ENCODE results near the gene RASGEF1B. TPM values are rescaled to one million over a fixed set of nuclear protein-coding genes. Genes with fewer than 3 reads are reported as not detected.

Gene RASGEF1B
- total and polyA plus RNA-seq, 2 experiments from 2014 or later, result 2.8 to 5.2 TPM

DNA sequence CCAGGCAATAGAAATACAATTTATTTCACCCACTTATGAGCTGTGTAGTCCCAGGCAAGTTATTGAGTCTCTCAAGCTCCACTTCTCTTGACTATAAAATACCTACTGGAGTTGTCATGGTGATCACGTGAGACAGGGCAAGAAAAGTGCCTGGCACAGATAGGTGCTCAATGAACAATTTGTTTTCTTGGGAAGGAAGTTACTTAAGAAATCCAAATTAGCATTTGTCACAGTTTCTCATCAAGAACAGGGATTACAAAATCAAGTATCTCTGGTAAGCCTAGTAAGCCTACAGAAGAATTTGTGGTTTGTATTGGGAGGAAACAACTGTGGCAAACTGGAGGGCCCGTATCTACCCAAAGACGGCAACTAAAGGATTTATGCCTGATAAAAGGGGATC, 37.5 kb upstream of the RASGEF1B start:
- Histone ChIP-seq H3K36me3 (ENCODE audit: insufficient read depth) (no peaks in the 10 kb centered on the region), H4K20me1 (replicated peaks; ENCODE audit: insufficient read depth) (no peaks in the 10 kb centered on the region), H3K4me2 (no peak overlapping the region), H3K27ac (ENCODE audit: low read depth) (no peak overlapping the region), H3K27me3 (ENCODE audit: insufficient read depth) (no peaks in the 10 kb centered on the region), H3K4me1 (ENCODE audit: insufficient read depth) (peaks cover 18% of the 10 kb centered on the region), H3F3A (replicated peaks; ENCODE audit: low read depth) (no peaks in the 10 kb centered on the region), H3K4me3 (no peak overlapping the region), H3K9me2 (ENCODE audit: insufficient read depth) (no peaks in the 10 kb centered on the region), H2AFZ (no peak overlapping the region), H3K79me2 (replicated peaks; ENCODE audit: insufficient read depth) (no peaks in the 10 kb centered on the region)
- DNase-seq (ENCODE audit: low spot score), result no peak
- Mint-ChIP-seq H3K27me3 (ENCODE audit: insufficient read depth, low read depth, poor library complexity) (no peaks in the 10 kb centered on the region), H3K4me1 (peaks cover 39% of the 10 kb centered on the region), H3K36me3 (ENCODE audit: low read depth) (no peaks in the 10 kb centered on the region), H3K4me3 (no peak overlapping the region), H3K27ac (no peak overlapping the region), H3K9me3 (no peaks in the 10 kb centered on the region)
- no peak for ATAC-seq
- TF ChIP-seq CREB1 (CRISPR knock-in tag; IDR thresholded peaks at IDR 0.05; ENCODE audit: low read depth), result no peak
- TF ChIP-seq, protein P1, sequence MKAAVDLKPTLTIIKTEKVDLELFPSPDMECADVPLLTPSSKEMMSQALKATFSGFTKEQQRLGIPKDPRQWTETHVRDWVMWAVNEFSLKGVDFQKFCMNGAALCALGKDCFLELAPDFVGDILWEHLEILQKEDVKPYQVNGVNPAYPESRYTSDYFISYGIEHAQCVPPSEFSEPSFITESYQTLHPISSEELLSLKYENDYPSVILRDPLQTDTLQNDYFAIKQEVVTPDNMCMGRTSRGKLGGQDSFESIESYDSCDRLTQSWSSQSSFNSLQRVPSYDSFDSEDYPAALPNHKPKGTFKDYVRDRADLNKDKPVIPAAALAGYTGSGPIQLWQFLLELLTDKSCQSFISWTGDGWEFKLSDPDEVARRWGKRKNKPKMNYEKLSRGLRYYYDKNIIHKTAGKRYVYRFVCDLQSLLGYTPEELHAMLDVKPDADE (IDR thresholded peaks at IDR 0.05), result no peak

- Mint-ChIP-seq H3K4me1 (peaks cover 35% of the 10 kb centered on the region), H3K9me3 (no peaks in the 10 kb centered on the region), H3K36me3 (ENCODE audit: low read depth) (no peaks in the 10 kb centered on the region), H3K27ac (no peak overlapping the region), H3K27me3 (ENCODE audit: insufficient read depth, low read depth, poor library complexity) (no peaks in the 10 kb centered on the region), H3K4me3 (no peak overlapping the region)
- no peaks in the 10 kb centered on the region for H4K20me1 ChIP-seq (replicated peaks; ENCODE audit: insufficient read depth)
- H3F3A ChIP-seq (replicated peaks; ENCODE audit: low read depth), result no peaks in the 10 kb centered on the region
- H3K4me2 ChIP-seq, result no peak overlapping the region
- DNase-seq (ENCODE audit: low spot score) (no peak), ATAC-seq (no peak)
- peaks cover 18% of the 10 kb centered on the region for H3K4me1 ChIP-seq (ENCODE audit: insufficient read depth)
- H3K4me3 ChIP-seq, result no peak overlapping the region
- H3K27me3 ChIP-seq (ENCODE audit: insufficient read depth), result no peaks in the 10 kb centered on the region
- H2AFZ ChIP-seq, result no peak overlapping the region
- H3K9me2 ChIP-seq (ENCODE audit: insufficient read depth), result no peaks in the 10 kb centered on the region
- H3K27ac ChIP-seq (ENCODE audit: low read depth), result no peak overlapping the region
- no peaks in the 10 kb centered on the region for H3K36me3 ChIP-seq (ENCODE audit: insufficient read depth)
- H3K79me2 ChIP-seq (replicated peaks; ENCODE audit: insufficient read depth), result no peaks in the 10 kb centered on the region
- TF ChIP-seq ZNF331 (CRISPR knock-in tag; IDR thresholded peaks at IDR 0.05; ENCODE audit: low read depth), result no peak
- TF ChIP-seq NANOG (IDR thresholded peaks at IDR 0.05; ENCODE audit: borderline replicate concordance), result no peak
- TF ChIP-seq, protein P2, sequence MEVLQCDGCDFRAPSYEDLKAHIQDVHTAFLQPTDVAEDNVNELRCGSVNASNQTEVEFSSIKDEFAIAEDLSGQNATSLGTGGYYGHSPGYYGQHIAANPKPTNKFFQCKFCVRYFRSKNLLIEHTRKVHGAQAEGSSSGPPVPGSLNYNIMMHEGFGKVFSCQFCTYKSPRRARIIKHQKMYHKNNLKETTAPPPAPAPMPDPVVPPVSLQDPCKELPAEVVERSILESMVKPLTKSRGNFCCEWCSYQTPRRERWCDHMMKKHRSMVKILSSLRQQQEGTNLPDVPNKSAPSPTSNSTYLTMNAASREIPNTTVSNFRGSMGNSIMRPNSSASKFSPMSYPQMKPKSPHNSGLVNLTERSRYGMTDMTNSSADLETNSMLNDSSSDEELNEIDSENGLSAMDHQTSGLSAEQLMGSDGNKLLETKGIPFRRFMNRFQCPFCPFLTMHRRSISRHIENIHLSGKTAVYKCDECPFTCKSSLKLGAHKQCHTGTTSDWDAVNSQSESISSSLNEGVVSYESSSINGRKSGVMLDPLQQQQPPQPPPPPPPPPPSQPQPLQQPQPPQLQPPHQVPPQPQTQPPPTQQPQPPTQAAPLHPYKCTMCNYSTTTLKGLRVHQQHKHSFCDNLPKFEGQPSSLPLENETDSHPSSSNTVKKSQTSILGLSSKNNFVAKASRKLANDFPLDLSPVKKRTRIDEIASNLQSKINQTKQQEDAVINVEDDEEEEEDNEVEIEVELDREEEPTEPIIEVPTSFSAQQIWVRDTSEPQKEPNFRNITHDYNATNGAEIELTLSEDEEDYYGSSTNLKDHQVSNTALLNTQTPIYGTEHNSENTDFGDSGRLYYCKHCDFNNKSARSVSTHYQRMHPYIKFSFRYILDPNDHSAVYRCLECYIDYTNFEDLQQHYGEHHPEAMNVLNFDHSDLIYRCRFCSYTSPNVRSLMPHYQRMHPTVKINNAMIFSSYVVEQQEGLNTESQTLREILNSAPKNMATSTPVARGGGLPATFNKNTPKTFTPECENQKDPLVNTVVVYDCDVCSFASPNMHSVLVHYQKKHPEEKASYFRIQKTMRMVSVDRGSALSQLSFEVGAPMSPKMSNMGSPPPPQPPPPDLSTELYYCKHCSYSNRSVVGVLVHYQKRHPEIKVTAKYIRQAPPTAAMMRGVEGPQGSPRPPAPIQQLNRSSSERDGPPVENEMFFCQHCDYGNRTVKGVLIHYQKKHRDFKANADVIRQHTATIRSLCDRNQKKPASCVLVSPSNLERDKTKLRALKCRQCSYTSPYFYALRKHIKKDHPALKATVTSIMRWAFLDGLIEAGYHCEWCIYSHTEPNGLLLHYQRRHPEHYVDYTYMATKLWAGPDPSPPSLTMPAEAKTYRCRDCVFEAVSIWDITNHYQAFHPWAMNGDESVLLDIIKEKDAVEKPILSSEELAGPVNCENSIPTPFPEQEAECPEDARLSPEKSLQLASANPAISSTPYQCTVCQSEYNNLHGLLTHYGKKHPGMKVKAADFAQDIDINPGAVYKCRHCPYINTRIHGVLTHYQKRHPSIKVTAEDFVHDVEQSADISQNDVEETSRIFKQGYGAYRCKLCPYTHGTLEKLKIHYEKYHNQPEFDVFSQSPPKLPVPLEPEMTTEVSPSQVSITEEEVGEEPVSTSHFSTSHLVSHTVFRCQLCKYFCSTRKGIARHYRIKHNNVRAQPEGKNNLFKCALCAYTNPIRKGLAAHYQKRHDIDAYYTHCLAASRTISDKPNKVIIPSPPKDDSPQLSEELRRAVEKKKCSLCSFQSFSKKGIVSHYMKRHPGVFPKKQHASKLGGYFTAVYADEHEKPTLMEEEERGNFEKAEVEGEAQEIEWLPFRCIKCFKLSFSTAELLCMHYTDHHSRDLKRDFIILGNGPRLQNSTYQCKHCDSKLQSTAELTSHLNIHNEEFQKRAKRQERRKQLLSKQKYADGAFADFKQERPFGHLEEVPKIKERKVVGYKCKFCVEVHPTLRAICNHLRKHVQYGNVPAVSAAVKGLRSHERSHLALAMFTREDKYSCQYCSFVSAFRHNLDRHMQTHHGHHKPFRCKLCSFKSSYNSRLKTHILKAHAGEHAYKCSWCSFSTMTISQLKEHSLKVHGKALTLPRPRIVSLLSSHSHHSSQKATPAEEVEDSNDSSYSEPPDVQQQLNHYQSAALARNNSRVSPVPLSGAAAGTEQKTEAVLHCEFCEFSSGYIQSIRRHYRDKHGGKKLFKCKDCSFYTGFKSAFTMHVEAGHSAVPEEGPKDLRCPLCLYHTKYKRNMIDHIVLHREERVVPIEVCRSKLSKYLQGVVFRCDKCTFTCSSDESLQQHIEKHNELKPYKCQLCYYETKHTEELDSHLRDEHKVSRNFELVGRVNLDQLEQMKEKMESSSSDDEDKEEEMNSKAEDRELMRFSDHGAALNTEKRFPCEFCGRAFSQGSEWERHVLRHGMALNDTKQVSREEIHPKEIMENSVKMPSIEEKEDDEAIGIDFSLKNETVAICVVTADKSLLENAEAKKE (CRISPR knock-in tag; IDR thresholded peaks at IDR 0.05), result no peak
- TF ChIP-seq, protein P3, sequence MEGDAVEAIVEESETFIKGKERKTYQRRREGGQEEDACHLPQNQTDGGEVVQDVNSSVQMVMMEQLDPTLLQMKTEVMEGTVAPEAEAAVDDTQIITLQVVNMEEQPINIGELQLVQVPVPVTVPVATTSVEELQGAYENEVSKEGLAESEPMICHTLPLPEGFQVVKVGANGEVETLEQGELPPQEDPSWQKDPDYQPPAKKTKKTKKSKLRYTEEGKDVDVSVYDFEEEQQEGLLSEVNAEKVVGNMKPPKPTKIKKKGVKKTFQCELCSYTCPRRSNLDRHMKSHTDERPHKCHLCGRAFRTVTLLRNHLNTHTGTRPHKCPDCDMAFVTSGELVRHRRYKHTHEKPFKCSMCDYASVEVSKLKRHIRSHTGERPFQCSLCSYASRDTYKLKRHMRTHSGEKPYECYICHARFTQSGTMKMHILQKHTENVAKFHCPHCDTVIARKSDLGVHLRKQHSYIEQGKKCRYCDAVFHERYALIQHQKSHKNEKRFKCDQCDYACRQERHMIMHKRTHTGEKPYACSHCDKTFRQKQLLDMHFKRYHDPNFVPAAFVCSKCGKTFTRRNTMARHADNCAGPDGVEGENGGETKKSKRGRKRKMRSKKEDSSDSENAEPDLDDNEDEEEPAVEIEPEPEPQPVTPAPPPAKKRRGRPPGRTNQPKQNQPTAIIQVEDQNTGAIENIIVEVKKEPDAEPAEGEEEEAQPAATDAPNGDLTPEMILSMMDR (conservative IDR thresholded peaks at IDR 0.05; ENCODE audit: low read depth in 2 of 2), result no peak
- no peak for TF ChIP-seq EZH2 (IDR thresholded peaks at IDR 0.05; ENCODE audit: low read depth, unreplicated experiment)
- no peak for TF ChIP-seq JUNB (IDR thresholded peaks at IDR 0.05; ENCODE audit: unreplicated experiment)
- no peak for TF ChIP-seq ZNF114 (CRISPR knock-in tag; IDR thresholded peaks at IDR 0.05)
- TF ChIP-seq, protein P1 (IDR thresholded peaks at IDR 0.05), result no peak
These were observed 36.9 kb upstream of the RASGEF1B start for GRCh38 chr4:81508411-81509185.

Data from GM23338 (cell line).